ENCODE measurements around the gene PPP2R2B.
A peak's percentile ranks its signal among the peaks of the same experiment; 100 is the strongest.

PPP2R2B gene

GRCh38 chr5:146878476-146879172, at the start of gene PPP2R2B:
Gene PPP2R2B (minus strand): TSS chr5:146878757.
- DNase-seq (ENCODE audit: low read depth in 1 of 2, low spot score in 1 of 2), result peak in 1 of 2 donors; percentile 4

- no peak for DNase-seq (ENCODE audit: low read depth in 1 of 2, low spot score in 1 of 2)
Observed at GRCh38 chr5:146924132-146924531, 45.6 kb upstream of the PPP2R2B start.

DNA sequence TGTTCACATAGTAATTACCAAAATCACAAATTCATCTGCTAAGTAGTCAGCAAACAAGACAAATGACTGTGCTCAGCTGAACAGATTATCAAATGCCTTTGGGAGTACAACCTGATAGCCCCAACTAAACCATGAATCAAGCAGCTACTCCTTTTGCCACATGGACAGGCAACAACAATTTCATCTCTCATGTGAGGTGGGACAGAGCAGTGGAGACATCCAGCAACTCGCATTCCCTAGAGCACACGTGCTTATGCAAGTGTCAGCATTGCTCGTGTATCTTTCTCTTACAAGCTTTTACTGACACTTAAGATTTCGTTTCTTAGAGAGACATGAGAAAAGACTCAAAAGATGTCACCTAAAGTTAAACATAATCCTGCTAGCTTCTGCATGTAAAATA, 42.7 kb upstream of the PPP2R2B start:
- no peak for DNase-seq (ENCODE audit: low read depth in 1 of 2, low spot score in 1 of 2)

DNA sequence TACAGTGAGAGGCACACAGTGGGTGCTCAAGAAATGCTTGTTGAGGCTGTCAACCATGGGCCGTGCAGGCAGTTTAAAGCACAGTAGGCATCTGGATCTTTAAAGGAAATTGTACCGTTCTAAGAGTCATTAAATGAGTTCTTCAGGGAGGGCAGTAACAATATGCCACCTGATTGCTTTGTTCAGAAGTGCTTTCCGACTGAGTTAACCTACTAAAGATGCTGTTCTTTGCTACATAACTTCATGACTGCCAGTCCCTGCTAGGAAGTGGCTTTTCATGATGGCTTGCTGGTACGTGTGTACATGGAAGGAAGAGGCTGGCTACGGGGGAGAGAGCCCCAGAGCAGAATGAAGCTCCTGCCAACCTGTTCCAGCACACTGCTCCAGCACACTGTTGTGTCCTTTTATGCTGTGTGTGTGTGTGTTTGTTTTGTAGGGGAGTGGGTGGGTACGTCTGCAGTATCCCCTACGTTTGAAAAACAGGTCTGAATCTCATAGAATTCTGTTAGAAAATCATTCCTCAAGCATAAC, 41.9 kb upstream of the PPP2R2B start:
- DNase-seq (ENCODE audit: low read depth in 1 of 2, low spot score in 1 of 2), result no peak

DNA sequence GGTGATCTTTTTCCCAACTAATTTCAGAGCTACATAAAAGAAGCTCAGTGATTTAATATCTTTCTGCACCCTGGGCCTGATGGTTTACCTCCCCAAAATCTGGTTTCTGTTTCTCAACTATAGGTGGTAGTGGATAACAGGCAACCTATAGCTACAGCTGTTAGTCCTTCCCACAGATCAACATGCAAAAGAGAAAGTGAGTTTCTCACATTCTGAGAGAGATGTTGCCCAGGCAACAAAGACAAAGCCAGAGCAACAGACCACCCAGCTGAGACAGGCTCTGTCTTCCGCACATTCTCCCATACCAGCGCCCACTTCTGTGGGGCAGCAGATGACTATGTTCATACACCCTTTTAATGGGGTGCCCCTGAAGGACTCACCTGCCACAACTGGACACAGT, 40.7 kb upstream of the PPP2R2B start:
- DNase-seq (ENCODE audit: low read depth in 1 of 2, low spot score in 1 of 2), result no peak

DNA sequence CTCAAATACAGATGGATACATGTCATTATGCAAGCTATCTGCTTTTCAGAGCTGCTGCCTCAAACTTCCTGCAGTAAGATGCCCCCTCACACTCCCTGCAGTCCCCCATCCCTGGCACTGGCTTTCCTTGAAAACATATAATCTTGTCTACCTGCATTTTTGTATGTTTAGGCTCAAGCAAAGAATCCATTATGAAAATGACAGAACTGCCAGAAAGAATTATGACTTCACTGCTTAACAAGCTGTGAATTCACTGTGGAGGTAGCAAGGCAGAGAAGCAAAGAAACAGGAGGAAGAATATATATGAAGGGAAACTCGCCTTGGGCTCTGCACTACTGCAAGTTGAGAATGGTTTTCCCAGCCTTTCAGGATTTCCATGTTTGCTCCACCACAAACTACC, 39.4 kb upstream of the PPP2R2B start:
- no peak for DNase-seq (ENCODE audit: low read depth in 1 of 2, low spot score in 1 of 2)

- DNase-seq (ENCODE audit: low read depth in 1 of 2, low spot score in 1 of 2), result no peak
Observed at GRCh38 chr5:146912874-146913273, 34.3 kb upstream of the PPP2R2B start.

DNA sequence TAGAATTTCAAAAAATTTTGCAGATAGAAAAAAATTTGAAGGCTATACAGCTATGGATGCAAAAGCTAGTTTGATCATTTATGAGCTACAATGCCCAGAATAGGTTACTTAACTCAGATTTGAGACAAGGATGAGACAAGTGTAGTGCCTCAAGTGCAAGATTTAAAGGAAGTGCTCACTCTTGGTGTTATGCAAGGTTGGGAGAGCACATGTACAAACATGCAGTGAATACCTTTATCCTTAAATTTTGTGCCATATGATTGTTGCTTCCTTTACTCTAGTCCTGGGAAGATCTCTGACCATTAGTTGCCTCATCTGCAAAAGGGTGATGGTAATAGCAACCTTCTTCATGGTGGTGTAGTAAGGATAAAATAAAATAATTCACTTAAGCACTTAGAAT, 31.7 kb upstream of the PPP2R2B start:
- no peak for DNase-seq (ENCODE audit: low read depth in 1 of 2, low spot score in 1 of 2)

GRCh38 chr5:146909255-146910068, 30.9 kb upstream of the PPP2R2B start:
- DNase-seq (ENCODE audit: low read depth in 1 of 2, low spot score in 1 of 2), result no peak

DNA sequence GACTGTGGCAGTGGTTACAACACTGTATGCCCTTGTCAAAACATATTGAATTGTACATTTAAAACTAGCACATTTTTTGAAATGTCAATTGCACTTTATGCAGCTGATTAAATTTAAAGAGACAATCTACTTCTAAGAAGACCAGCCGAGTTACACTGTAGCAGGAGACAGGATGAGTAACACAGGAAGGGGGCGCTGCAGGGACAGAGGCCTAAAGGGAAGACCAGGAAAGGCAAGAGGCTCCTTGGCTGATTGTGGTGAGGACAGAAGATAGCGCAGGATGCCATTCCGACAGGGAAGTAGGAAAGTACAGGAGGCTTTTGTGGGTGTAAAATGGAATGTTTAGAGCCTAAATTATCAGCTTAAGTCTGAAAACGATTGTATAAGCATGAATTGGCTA, 28.2 kb upstream of the PPP2R2B start:
- DNase-seq (ENCODE audit: low read depth in 1 of 2, low spot score in 1 of 2), result no peak

DNA sequence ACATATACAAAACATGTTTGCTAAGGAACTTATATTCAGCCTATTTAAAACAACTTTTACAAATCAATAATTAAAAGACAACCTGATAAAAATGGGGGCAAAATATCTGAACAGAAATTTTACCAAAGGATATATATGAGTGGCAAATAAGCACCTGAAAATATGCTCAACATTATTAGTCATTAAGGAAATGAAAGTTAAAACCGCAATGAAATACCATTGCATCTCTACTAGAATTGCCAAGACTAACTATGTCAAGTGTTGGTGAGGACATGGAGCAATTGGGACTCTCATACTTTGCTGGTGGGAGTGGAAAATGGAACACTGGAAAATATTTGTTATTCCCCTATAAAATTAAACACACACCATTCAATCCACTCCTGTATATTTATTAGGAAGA, 26.3 kb upstream of the PPP2R2B start:
- DNase-seq (ENCODE audit: low read depth in 1 of 2, low spot score in 1 of 2), result no peak

DNA sequence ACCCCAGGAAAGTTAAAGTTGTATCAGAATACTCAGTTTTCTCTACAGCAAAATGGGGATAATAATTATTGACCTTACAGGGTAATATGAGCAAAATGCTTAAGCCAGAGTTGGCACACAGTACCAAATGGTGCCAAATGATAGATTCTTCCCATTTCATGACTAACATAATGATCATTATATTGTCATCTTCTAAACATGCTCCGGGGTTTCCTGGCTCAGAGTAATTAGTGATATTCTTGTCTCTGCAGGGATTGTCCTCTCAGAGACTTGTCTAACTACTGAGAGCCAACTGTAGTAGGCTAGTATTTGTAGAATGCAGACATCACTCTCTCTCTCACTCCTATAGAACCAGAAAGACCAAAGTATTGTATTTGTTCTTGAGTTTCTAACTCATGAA, 25.2 kb upstream of the PPP2R2B start:
- no peak for DNase-seq (ENCODE audit: low read depth in 1 of 2, low spot score in 1 of 2)

- DNase-seq (ENCODE audit: low read depth in 1 of 2, low spot score in 1 of 2), result no peak
Observed at GRCh38 chr5:146902471-146902870, 23.9 kb upstream of the PPP2R2B start.

- no peak for DNase-seq (ENCODE audit: low read depth in 1 of 2, low spot score in 1 of 2)
Observed at GRCh38 chr5:146897061-146897460, 18.5 kb upstream of the PPP2R2B start.

DNA sequence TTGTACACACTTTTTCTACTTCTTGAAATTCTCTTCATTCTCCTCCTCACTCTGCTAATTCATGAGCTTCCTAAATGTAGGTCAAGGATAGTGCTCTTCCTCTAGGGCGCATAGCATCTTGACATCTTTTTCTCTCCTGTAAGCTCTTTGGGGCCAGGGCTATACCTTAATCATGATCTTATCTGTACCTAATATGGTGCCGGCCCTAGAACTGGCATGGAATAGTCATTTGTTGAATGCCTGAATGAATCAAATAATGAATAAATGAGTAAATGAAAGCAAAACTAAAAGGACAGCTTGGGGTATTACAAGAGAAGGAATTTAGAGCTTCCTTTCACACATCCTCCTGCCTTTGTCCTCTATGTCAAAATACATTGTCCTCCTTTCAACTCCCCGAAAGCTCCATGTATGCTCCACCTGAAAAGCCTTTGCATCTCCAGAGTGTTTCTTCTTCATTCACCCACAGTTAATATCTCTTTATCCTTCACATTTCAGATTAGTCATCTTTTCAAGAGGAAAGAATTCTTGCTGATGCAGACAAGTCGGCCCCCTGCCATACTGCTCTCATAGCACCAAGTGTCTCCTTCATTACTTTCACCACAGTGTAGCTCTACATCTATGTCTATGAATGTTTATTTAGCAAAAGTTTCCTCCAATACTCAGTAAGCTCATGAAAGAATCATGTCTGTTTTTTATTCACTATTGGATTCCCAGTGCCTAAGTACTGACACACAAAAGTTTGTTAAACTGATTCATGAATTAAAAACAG, 16.4 kb upstream of the PPP2R2B start:
- no peak for DNase-seq (ENCODE audit: low read depth in 1 of 2, low spot score in 1 of 2)

DNA sequence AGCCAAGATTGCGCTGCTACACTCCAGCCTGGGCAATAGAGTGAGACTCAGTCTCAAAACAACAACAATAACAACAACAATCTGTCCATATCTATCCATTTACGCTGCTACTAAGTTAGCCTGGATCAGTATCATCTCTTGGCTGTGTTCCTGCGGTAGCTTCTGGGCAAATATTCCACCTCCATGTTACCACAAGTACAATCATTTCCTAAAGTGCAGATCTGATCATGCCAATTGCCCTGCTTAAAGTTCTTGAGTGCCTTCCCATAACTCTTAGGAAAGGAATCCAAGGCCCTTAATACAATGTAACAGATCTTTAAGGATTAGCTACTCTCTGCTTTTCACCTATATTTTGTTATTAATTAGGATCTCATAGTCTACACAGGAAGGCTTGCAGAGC, 15.4 kb upstream of the PPP2R2B start:
- DNase-seq (ENCODE audit: low read depth in 1 of 2, low spot score in 1 of 2), result no peak

DNA sequence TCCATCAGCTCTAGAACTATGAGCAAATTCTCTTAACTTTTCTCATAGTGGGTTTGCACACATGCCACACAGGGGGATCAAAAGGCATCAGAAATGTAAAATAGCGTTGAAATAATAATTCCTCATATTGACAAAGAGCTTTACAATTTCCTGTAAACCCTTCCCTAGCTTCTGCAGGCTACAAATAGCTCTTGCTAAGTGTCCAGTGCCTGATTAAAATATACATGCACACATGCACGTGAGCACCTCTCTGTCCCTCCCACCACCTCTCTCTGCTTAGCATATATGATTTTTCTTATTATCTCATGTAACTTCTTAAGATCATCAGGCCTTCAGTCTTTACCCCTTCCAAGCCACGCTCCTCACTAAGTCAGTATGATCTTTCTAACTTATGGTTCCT, 13.7 kb upstream of the PPP2R2B start:
- no peak for DNase-seq (ENCODE audit: low read depth in 1 of 2, low spot score in 1 of 2)

- no peak for DNase-seq (ENCODE audit: low read depth in 1 of 2, low spot score in 1 of 2)
Observed at GRCh38 chr5:146891511-146891910, 13.0 kb upstream of the PPP2R2B start.

DNA sequence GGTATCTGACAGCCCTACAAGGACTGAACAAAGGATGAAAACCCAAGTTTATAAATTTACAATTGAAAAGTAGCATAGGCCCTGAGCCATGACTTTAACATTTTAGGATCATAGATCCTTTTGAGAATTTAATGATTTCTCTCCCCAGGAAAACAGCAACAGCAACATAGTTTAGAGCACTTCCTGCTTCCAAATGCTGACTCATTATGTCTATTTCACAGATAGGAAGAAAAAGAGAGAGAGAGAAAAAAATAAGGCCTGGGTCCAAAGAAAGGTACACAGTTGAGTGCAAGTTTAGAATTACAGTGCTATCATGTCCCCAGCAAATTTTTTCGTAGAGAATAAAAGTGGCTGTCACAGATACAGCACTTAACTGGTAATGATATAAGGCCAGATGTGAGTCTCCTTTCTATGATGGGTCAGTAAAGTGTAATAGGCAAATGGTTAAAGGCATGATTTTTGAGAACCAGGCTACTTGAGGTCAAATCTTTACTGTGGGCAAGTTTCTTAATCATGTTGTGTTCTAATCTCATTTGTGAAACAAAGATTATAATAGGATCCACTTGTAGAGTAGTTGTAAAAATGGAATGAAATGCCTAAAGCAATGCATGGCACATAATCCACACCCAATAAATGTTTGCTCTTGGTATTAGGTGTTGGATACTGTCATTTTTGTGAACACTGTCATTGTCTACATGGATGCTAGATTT, 12.3 kb upstream of the PPP2R2B start:
- DNase-seq (ENCODE audit: low read depth in 1 of 2, low spot score in 1 of 2), result no peak

DNA sequence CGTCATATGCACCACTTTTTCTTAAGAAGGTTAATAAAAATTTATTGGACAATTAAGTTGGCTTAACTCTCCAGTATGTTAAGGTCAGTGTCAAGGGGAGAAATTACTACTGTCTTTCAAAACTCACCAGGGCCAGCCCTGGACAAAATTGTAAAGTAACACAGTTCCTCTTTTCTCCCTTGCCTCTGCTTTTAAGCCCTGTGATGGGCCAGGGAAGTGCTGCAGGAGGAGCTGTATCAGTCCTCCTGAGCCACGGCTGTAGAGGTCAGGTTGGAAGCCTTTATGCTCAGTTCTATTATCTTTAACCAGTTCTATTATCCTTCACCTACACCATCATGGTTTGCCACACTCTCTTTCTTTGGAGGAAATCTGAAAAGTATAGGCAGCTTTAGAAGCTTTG, 11.5 kb upstream of the PPP2R2B start:
- no peak for DNase-seq (ENCODE audit: low read depth in 1 of 2, low spot score in 1 of 2)

GRCh38 chr5:146889169-146889568, 10.6 kb upstream of the PPP2R2B start:
- DNase-seq (ENCODE audit: low read depth in 1 of 2, low spot score in 1 of 2), result no peak
